Measurements from ENCODE around the gene PDE4B.

DNA sequence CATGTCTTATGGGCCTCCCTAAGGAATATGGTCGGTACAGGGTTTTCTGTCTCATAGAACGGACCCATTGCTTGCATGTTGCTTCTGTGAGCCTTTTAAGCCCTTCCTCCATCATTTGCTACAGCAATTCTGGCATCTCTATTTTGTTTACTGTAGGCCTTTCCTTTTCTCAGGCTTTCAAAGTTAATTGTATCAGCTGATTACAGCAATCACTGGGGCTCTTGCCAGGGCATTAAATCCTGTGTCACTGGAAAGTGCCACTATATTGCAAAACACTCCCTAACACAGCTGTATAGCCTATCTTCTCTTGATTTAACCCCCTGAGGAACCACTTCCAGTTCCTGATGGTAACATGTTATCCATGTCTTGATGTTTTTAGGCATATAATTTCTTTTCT lies 156.5 kb downstream of the PDE4B start:
- TF ChIP-seq POLR2A (IDR thresholded peaks at IDR 0.05; ENCODE audit: low read depth, low read length): no peak
- no peak for TF ChIP-seq POLR2AphosphoS5 (IDR thresholded peaks at IDR 0.05; ENCODE audit: low read depth, low read length)
- TF ChIP-seq TAF1 (IDR thresholded peaks at IDR 0.05; ENCODE audit: low read depth, low read length): no peak
- no peak for TF ChIP-seq SPI1 (IDR thresholded peaks at IDR 0.05; ENCODE audit: low read depth, low read length)
- no peak for TF ChIP-seq POU2F2 (IDR thresholded peaks at IDR 0.05; ENCODE audit: low read depth, low read length)
